ENCODE measurements around the gene PFKFB4. TPM values are rescaled to one million over a fixed set of nuclear protein-coding genes. Genes with fewer than 3 reads are reported as not detected.

PFKFB4 gene
- total and polyA plus RNA-seq, 9 of the 15 experiments (the other 6 are each of a cell fraction or from before 2014, with no cell fraction given), result 0.92 to 56.3 (median 13.5) TPM

DNA sequence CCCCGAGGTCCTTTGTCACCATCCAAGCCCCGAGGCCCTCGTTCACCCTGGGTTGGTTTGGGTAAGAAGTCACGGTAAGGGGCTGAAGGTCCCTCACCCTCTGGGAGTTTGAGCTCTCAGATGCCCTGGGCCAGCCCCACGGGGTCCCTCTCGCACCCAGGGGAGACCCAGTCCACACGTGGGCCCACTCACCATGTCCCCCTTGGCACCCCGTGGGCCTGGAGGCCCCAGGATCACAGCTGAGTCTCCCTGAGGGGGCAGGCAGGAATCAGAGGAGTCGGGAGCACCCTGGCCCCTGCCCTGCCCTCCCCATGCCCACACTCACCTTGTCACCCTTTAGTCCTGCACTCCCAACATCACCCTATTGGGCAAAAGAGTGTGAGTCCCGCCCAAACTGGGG, 12.8 kb upstream of the PFKFB4 start (continued):
- TF ChIP-seq, protein P1, sequence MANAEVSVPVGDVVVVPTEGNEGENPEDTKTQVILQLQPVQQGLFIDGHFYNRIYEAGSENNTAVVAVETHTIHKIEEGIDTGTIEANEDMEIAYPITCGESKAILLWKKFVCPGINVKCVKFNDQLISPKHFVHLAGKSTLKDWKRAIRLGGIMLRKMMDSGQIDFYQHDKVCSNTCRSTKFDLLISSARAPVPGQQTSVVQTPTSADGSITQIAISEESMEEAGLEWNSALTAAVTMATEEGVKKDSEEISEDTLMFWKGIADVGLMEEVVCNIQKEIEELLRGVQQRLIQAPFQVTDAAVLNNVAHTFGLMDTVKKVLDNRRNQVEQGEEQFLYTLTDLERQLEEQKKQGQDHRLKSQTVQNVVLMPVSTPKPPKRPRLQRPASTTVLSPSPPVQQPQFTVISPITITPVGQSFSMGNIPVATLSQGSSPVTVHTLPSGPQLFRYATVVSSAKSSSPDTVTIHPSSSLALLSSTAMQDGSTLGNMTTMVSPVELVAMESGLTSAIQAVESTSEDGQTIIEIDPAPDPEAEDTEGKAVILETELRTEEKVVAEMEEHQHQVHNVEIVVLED (CRISPR knock-in tag; IDR thresholded peaks at IDR 0.05), result no peak
- no peak for TF ChIP-seq ATF1 (CRISPR knock-in tag; IDR thresholded peaks at IDR 0.05)
- TF ChIP-seq ATF1 (tag; IDR thresholded peaks at IDR 0.05), result no peak
- TF ChIP-seq, protein P2, sequence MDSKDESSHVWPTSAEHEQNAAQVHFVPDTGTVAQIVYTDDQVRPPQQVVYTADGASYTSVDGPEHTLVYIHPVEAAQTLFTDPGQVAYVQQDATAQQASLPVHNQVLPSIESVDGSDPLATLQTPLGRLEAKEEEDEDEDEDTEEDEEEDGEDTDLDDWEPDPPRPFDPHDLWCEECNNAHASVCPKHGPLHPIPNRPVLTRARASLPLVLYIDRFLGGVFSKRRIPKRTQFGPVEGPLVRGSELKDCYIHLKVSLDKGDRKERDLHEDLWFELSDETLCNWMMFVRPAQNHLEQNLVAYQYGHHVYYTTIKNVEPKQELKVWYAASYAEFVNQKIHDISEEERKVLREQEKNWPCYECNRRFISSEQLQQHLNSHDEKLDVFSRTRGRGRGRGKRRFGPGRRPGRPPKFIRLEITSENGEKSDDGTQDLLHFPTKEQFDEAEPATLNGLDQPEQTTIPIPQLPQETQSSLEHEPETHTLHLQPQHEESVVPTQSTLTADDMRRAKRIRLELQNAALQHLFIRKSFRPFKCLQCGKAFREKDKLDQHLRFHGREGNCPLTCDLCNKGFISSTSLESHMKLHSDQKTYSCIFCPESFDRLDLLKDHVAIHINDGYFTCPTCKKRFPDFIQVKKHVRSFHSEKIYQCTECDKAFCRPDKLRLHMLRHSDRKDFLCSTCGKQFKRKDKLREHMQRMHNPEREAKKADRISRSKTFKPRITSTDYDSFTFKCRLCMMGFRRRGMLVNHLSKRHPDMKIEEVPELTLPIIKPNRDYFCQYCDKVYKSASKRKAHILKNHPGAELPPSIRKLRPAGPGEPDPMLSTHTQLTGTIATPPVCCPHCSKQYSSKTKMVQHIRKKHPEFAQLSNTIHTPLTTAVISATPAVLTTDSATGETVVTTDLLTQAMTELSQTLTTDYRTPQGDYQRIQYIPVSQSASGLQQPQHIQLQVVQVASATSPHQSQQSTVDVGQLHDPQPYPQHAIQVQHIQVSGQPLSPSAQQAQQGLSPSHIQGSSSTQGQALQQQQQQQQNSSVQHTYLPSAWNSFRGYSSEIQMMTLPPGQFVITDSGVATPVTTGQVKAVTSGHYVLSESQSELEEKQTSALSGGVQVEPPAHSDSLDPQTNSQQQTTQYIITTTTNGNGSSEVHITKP (IDR thresholded peaks at IDR 0.05; ENCODE audit: partially characterized antibody), result no peak
- no peak for TF ChIP-seq RBBP5 (IDR thresholded peaks at IDR 0.05; ENCODE audit: borderline replicate concordance, insufficient read depth, low read length, poor library complexity, severe bottlenecking)

DNA sequence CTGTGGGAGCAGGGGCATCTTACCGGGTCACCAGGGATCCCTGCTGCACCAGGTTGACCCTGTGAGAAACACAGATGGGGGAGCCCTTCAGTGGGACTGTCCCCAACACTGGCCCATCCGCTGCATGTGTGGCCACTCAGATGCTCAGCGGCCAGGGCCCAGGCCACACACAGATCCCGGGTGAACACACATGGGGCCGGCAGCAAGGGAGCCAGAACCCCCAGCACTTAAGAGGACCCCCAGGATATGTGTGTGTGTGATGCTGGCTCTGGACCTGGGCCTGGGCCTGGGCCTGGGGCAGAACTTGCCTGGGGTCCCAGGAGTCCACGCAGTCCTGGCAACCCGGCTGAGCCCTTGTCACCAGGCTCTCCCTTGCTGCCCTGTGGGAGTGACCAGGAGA, 11.9 kb upstream of the PFKFB4 start:
- Histone ChIP-seq H3K9me1 (ENCODE audit: control insufficient read depth, insufficient read depth, low read length) (no peaks in the 10 kb centered on the region), H3K36me3 (ENCODE audit: control insufficient read depth, insufficient read depth, low read length) (no peaks in the 10 kb centered on the region), H3K4me1 (replicated peaks in 1 of 2; ENCODE audit: control insufficient read depth in 2 of 2, insufficient read depth in 2 of 2, low read length in 2 of 2) (peaks cover 0 to 33% of the 10 kb centered on the region in 2 experiments; a peak in 2 of 5 replicates), H3K4me3 (no peak overlapping the region), H3K27me3 (ENCODE audit: control insufficient read depth in 2 of 2, insufficient read depth in 2 of 2, low read length in 2 of 2) (no peaks in the 10 kb centered on the region), H2AFZ (ENCODE audit: low read depth, low read length) (no peak overlapping the region), H3K9ac (ENCODE audit: insufficient read depth in 1 of 2, low read depth in 2 of 2, low read length in 2 of 2) (no peak overlapping the region; a peak in 1 of 4 replicates), H4K20me1 (replicated peaks; ENCODE audit: control insufficient read depth, insufficient read depth, low read length) (no peaks in the 10 kb centered on the region), H3K4me2 (ENCODE audit: insufficient read depth, low read length) (no peak overlapping the region), H3K27ac (ENCODE audit: extremely low read depth, low read depth, low read length) (no peak overlapping the region), H3K79me2 (ENCODE audit: control insufficient read depth, insufficient read depth, low read length) (no peaks in the 10 kb centered on the region), H3K9me3 (replicated peaks; ENCODE audit: control insufficient read depth, insufficient read depth, low read depth, low read length) (no peaks in the 10 kb centered on the region)
- WGBS (ENCODE audit: insufficient coverage, low coverage, missing lambda C conversion rate), result 40% methylated on average over 5 of the region's 7 CpGs
- intact Hi-C loops (cut with micrococcal nuclease), result no loop called here
- BruUV-seq (replicated peaks), result no TSS peak
- no peak for DNase-seq (ENCODE audit: extremely low read depth in 1 of 4, low spot score in 3 of 4)
- no peak for FAIRE-seq
- CTCF ChIA-PET (ENCODE audit: low intra/inter-chr PET ratio), result no interaction called here
- in situ Hi-C loops (cut with MboI), result no loop called here
- ATAC-seq, result no peak
- POLR2A ChIA-PET, result no interaction called here
- no peak for TF ChIP-seq TRIM25 (IDR thresholded peaks at IDR 0.05; ENCODE audit: borderline replicate concordance)
- no peak for TF ChIP-seq E2F3 (CRISPR knock-in tag; IDR thresholded peaks at IDR 0.05)
- TF ChIP-seq ESRRB (CRISPR knock-in tag; IDR thresholded peaks at IDR 0.05; ENCODE audit: borderline replicate concordance), result no peak
- TF ChIP-seq SOX6 (IDR thresholded peaks at IDR 0.05), result no peak
- no peak for TF ChIP-seq FOXK1 (CRISPR knock-in tag; IDR thresholded peaks at IDR 0.05; ENCODE audit: borderline replicate concordance)
- TF ChIP-seq SIN3A (IDR thresholded peaks at IDR 0.05; ENCODE audit: borderline replicate concordance in 2 of 2, control insufficient read depth in 1 of 2, low read depth in 2 of 2, low read length in 2 of 2), result no peak
- TF ChIP-seq FOXJ3 (CRISPR knock-in tag; IDR thresholded peaks at IDR 0.05), result no peak
- TF ChIP-seq JUNB (CRISPR knock-in tag; conservative IDR thresholded peaks at IDR 0.05), result no peak
- no peak for TF ChIP-seq ZNF384 (IDR thresholded peaks at IDR 0.05; ENCODE audit: low read depth, low read length)

Data from K562 (cell line).